Adrenal gland (tissue), 5 donors: ENCODE results near the gene TMEM135.

Experiments used
- CTCF ChIP-seq, 6 experiments: fragments of 450-650 bp in 4 of 6; fragments of 200-600 bp in 2 of 6; sonication (generic) in 1 of 6; IDR thresholded peaks; 1 replicate in 5 of 6; 2 replicates in 1 of 6; pipeline versions ENCODE4 v1.5.1 to v1.8.0; 2016 to 2021; ENCODE audit warnings: antibody characterized with exemption in 6 of 6, mild to moderate bottlenecking in 2 of 6, moderate library complexity in 1 of 6
- POLR2A ChIP-seq, 2 donors: fragments of 450-650 bp; IDR thresholded peaks; one replicate each; pipeline ENCODE4 v1.6.1; 2017; ENCODE audit warnings: antibody characterized with exemption in 2 of 2, mild to moderate bottlenecking in 2 of 2, moderate library complexity in 1 of 2
- donor health status: DM: no; HTN: no; CAD: no.

- TF ChIP-seq POLR2A (IDR thresholded peaks at IDR 0.05) (no peak), CTCF (IDR thresholded peaks at IDR 0.05) (no peak)
Measured at GRCh38 chr11:87213444-87213843, 175.7 kb downstream of the TMEM135 start.
